GM19372 (cell line): Measurements from ENCODE around the gene PGA3.
"Not testable (repeated sequence)": the region's sequence is repeated elsewhere in the genome, so short reads cannot be mapped to it uniquely, and the experiment has no call there.

Experiments used
- ATAC-seq: cut with Tn5 transposase; IDR thresholded peaks from one replicate; pipeline ENCODE4 v1.9.1; 2021; ENCODE audit warnings: mild to moderate bottlenecking, low read depth, moderate library complexity; ENCODE audit not compliant: unreplicated experiment

Gene PGA3

DNA sequence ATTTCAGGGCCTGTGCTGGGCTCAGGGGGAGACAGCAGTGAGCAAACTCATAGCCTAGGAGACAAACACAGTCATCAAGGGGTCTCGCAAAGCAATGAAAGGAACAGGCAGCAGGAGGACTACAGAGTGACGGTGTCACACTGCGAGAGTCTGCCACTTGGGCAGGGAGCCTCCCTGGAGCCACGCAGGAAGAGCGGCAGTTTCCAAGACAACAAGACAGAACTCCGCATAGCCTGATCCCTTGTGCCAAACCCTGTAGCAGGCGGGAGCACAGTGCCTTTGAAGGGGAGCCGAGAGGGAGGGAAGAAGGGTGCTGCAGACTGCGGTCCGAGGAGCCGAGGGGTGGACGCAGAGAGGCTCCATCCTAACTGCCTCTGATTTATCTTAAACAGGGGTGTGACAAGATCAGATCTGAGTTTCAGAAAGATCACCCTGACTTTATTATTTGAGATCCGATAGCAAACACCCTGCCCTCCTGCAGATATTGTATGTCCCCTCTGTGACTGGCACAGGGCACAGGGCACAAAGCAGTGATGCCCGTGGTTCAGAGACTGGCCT lies 1.3 kb downstream of the PGA3 start:
- ATAC-seq: not testable (repeated sequence)

DNA sequence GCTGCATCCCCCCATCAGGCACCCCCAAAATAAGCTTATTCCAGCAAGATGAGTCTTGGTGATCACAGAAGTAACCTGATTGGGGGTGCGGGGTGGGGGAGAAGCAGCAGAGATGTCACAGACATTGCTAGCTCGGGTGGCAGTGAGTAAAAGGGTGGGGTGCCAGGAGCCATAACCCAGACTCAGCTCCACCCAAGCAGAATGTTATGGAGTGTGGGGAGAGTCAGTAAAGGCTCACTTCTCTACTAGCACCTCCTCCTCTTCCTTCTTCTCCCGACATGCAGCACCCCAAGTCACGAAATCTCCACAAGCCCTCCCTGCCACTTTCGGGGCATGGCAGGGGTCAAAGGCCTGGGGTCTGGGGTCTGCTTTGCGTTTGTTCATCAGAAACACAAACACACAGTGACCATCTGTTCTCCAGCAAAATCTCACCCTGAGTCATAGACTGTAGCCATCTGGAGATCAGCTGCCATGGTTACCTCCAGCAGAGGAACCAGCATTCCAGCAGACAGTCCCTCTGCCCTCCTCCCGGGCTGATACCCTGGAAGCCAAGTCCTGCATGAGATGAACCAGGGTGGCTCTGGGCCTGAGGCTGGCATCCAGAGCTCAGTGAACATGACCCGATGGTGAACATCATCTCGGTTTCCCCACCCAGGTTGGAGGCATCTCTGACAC lies 4.5 kb downstream of the PGA3 start:
- not testable (repeated sequence) for ATAC-seq

DNA sequence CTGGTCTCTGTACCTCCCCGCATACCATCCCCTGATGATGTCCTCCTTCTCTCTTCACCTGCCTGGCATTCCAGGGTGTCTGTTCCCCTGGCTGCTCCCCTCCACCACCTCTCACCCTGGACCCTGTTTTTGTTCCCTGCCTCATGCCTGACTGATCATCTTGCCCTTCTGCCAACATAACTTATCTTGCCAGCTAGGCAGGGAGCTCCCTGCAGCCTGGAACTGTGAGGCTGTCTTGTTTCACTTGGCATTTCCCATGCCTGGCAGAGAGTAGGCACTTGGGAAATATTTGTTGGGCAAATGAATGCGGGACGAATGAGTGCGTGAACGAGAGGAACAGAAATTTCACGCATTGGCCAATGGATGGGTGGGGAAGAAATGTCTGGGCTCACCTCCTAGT lies 7.3 kb downstream of the PGA3 start:
- not testable (repeated sequence) for ATAC-seq

DNA sequence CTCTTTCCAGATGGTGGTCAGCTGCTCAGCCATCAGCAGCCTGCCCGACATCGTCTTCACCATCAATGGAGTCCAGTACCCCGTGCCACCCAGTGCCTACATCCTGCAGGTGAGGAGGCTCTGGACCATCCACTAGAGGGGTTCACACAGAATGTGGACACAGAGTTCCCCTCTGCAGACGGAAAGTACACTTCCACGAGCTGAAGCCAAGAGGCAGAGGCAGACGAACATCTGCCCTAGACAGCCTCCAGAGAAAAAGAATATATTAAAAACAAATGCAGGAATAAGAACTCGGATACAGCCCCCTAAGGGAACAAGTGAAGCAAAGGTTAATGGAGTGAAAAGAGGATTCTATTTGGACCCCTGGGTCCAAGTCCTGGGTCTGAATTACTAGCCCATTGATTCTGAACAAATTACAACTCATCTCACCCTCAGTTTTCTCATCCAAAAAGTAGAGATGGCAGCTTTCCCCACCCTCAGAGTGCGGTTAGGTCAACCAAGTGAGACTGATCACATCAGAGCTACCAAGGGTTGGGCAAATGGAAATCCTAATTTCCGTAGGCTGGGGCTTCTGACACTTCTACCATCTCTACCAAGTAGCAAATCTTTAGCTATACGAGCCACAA lies 8.1 kb downstream of the PGA3 start:
- not testable (repeated sequence) for ATAC-seq

DNA sequence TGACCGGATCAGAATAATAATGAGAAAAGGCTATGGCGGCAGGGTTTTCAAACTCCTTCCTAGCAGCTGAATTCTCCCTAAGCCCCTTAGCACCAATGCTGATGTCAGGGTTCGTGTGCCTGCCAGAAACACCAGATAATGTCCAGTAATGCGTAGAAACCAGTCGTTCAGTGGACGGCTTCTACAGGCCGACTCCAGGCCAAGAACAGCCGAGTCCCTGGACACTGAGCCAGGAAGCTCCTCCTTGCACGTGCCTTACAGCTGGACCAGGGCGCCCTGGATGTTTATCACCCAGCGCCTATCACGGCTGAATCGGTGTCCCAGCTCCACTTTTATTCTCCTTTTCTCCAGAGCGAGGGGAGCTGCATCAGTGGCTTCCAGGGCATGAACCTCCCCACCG lies 8.9 kb downstream of the PGA3 start:
- not testable (repeated sequence) for ATAC-seq

DNA sequence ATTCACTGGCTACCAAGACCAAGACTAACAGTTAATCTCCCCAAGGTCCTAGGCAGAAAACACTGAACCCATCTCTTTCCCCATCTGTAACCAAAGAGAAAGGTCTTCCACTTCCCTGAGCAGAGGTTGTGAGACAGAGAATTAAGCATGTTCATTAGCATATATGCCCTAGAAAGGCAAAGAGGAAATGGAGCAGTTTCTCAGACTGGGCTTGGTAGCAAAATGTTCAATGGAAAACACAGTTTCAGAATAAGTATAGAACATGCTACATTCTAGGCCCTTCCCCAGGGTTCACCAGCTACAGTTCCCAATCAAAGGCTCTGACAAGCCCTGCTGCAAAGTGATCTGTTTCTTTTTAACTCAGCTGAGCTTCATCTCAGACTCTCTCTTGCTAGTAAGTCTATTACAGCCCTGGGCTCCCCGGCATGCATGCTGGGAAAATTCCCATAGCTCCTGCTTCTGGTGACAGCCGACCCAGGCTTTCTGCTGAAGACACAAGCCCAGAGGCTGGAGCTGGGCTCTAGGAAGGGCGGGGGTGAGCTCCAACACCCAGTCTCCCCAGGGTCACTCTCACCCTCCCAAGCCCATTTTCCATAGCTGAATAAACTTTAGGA lies 10.5 kb downstream of the PGA3 start:
- not testable (repeated sequence) for ATAC-seq

DNA sequence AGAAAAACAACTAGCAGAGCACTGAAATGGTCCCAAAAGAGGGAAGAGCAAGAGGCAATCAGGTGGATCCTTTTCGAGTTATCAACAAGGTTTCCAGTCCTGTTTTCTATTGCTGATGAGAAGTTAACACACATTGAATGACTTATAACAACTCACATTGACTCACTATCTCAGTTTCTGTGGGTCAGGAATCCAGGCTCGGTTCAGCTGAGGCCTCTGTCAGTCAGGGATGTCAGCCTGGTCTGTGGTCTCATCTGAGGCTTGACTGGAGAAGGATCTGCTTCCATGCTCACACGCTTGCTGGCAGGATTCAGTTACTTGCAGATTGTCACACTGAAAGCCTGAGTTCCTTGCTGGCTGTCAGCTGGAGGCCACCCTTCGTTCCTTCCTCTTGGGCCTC lies 15.0 kb downstream of the PGA3 start:
- ATAC-seq: not testable (repeated sequence)

DNA sequence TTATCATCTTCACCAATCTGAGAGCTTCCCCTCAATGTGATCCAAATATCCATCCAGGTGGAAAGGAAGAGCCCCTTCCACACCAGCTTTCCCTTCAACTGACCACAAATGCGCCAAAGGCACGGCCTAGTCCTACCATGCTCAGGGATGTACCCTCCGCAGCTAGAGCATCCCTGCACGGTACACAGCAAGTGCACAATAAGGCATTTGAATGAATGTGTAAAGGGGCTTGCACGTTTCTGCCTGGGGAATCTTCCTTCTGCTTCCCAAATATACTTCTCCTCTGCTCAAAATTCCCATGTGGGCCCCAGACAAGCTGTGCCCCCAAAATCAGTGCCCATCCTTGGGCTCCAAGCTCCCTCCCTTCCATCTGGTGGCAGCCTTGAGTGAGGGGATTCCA lies 15.7 kb downstream of the PGA3 start:
- not testable (repeated sequence) for ATAC-seq

DNA sequence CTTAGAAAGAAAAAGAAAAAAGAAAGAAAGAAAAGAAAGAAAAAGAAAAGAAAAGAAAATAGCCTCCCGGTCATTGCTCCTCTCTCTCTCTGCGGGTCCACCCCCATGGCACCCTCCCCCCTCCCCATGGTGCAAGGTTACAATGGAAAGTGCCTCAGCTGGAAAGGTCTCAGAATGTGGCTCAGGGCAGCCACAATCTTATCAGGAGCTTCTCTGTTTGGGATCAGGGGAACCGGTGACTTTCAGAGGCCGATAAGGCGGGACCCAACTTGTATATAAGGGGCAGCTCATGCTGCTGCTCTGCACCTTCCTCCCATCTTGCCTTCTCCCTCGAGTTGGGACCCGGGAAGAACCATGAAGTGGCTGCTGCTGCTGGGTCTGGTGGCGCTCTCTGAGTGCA lies 18.7 kb downstream of the PGA3 start, which contains the start of gene PGA4:
Gene PGA4, plus strand, starts transcription at position 301 of the 400 bp plus-strand sequence. Its CDS starts 54 bp downstream, at position 355.
- ATAC-seq: not testable (repeated sequence)

DNA sequence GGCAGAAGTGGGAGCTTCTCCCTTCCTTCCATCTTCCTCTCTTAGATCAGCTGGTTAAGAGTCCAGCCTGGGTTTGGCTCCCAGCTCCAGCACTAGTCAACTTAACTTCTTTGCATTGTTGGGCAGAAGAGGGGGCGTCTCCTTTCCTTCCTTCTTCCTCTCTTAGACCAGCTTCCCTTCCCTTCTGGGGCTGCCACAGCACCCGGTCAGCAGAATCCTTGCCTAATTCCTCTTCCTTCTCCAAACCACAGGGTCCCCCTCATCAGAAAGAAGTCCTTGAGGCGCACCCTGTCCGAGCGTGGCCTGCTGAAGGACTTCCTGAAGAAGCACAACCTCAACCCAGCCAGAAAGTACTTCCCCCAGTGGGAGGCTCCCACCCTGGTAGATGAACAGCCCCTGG lies 19.4 kb downstream of the PGA3 start:
- ATAC-seq: not testable (repeated sequence)

DNA sequence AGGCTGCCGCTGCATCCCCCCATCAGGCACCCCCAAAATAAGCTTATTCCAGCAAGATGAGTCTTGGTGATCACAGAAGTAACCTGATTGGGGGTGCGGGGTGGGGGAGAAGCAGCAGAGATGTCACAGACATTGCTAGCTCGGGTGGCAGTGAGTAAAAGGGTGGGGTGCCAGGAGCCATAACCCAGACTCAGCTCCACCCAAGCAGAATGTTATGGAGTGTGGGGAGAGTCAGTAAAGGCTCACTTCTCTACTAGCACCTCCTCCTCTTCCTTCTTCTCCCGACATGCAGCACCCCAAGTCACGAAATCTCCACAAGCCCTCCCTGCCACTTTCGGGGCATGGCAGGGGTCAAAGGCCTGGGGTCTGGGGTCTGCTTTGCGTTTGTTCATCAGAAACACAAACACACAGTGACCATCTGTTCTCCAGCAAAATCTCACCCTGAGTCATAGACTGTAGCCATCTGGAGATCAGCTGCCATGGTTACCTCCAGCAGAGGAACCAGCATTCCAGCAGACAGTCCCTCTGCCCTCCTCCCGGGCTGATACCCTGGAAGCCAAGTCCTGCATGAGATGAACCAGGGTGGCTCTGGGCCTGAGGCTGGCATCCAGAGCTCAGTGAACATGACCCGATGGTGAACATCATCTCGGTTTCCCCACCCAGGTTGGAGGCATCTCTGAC lies 23.3 kb downstream of the PGA3 start:
- not testable (repeated sequence) for ATAC-seq

DNA sequence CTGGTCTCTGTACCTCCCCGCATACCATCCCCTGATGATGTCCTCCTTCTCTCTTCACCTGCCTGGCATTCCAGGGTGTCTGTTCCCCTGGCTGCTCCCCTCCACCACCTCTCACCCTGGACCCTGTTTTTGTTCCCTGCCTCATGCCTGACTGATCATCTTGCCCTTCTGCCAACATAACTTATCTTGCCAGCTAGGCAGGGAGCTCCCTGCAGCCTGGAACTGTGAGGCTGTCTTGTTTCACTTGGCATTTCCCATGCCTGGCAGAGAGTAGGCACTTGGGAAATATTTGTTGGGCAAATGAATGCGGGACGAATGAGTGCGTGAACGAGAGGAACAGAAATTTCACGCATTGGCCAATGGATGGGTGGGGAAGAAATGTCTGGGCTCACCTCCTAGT lies 26.1 kb downstream of the PGA3 start:
- not testable (repeated sequence) for ATAC-seq

DNA sequence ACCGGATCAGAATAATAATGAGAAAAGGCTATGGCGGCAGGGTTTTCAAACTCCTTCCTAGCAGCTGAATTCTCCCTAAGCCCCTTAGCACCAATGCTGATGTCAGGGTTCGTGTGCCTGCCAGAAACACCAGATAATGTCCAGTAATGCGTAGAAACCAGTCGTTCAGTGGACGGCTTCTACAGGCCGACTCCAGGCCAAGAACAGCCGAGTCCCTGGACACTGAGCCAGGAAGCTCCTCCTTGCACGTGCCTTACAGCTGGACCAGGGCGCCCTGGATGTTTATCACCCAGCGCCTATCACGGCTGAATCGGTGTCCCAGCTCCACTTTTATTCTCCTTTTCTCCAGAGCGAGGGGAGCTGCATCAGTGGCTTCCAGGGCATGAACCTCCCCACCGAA lies 27.7 kb downstream of the PGA3 start:
- ATAC-seq: not testable (repeated sequence)

DNA sequence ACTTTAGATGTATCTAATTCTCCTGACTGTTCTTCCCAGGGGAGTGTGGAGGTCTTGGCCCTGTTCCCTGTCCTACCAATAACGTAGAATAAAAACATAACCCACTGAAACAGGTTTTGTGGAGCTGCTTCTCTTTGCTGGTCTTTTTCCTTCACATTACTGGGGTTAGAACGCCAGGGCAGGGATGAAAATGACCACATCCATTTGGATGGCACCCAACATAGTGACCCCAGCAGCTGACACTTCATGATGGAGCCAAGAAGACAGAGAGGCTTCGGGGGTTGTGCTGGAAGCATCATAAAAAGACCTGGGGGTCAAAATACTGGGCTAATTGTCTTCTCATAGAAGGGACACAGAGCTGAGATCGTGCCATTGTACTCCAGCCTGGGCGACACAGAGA lies 28.3 kb downstream of the PGA3 start:
- ATAC-seq: not testable (repeated sequence)

DNA sequence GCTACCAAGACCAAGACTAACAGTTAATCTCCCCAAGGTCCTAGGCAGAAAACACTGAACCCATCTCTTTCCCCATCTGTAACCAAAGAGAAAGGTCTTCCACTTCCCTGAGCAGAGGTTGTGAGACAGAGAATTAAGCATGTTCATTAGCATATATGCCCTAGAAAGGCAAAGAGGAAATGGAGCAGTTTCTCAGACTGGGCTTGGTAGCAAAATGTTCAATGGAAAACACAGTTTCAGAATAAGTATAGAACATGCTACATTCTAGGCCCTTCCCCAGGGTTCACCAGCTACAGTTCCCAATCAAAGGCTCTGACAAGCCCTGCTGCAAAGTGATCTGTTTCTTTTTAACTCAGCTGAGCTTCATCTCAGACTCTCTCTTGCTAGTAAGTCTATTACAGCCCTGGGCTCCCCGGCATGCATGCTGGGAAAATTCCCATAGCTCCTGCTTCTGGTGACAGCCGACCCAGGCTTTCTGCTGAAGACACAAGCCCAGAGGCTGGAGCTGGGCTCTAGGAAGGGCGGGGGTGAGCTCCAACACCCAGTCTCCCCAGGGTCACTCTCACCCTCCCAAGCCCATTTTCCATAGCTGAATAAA lies 29.3 kb downstream of the PGA3 start:
- ATAC-seq: not testable (repeated sequence)

DNA sequence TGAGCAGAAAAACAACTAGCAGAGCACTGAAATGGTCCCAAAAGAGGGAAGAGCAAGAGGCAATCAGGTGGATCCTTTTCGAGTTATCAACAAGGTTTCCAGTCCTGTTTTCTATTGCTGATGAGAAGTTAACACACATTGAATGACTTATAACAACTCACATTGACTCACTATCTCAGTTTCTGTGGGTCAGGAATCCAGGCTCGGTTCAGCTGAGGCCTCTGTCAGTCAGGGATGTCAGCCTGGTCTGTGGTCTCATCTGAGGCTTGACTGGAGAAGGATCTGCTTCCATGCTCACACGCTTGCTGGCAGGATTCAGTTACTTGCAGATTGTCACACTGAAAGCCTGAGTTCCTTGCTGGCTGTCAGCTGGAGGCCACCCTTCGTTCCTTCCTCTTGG lies 33.8 kb downstream of the PGA3 start:
- ATAC-seq: not testable (repeated sequence)

DNA sequence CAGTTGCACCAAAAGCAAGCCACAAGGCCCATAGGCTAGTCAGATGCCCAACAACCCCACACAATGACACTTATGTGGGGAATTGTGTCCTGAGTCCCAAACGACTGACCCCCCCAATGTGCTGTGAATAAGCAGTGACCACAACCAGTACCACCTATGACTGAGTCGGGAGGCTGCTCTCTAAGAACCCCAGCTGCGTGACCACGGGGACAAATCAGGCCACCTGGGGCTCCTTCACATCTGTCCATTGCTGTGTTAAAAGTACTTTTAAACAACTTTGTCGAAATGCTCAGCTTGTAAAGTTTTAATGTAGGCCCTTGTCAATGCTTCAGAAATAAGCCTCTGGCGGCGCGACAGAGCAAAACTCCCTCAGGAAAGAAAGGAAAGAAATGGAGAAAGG lies 37.0 kb downstream of the PGA3 start:
- ATAC-seq: not testable (repeated sequence)

DNA sequence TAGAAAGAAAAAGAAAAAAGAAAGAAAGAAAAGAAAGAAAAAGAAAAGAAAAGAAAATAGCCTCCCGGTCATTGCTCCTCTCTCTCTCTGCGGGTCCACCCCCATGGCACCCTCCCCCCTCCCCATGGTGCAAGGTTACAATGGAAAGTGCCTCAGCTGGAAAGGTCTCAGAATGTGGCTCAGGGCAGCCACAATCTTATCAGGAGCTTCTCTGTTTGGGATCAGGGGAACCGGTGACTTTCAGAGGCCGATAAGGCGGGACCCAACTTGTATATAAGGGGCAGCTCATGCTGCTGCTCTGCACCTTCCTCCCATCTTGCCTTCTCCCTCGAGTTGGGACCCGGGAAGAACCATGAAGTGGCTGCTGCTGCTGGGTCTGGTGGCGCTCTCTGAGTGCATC lies 37.6 kb downstream of the PGA3 start, which contains the start of gene PGA5:
Gene PGA5, plus strand, starts transcription at position 301 of the 400 bp plus-strand sequence. Its CDS starts 52 bp downstream, at position 353.
- ATAC-seq: not testable (repeated sequence)

DNA sequence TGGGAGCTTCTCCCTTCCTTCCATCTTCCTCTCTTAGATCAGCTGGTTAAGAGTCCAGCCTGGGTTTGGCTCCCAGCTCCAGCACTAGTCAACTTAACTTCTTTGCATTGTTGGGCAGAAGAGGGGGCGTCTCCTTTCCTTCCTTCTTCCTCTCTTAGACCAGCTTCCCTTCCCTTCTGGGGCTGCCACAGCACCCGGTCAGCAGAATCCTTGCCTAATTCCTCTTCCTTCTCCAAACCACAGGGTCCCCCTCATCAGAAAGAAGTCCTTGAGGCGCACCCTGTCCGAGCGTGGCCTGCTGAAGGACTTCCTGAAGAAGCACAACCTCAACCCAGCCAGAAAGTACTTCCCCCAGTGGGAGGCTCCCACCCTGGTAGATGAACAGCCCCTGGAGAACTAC lies 38.2 kb downstream of the PGA3 start:
- not testable (repeated sequence) for ATAC-seq

DNA sequence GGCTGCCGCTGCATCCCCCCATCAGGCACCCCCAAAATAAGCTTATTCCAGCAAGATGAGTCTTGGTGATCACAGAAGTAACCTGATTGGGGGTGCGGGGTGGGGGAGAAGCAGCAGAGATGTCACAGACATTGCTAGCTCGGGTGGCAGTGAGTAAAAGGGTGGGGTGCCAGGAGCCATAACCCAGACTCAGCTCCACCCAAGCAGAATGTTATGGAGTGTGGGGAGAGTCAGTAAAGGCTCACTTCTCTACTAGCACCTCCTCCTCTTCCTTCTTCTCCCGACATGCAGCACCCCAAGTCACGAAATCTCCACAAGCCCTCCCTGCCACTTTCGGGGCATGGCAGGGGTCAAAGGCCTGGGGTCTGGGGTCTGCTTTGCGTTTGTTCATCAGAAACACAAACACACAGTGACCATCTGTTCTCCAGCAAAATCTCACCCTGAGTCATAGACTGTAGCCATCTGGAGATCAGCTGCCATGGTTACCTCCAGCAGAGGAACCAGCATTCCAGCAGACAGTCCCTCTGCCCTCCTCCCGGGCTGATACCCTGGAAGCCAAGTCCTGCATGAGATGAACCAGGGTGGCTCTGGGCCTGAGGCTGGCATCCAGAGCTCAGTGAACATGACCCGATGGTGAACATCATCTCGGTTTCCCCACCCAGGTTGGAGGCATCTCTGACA lies 42.1 kb downstream of the PGA3 start:
- ATAC-seq: not testable (repeated sequence)
